Measurements from ENCODE around the gene DHRSX. TPM values are rescaled to one million over a fixed set of nuclear protein-coding genes. Genes with fewer than 3 reads are reported as not detected.
"Not testable (repeated sequence)": the region's sequence is repeated elsewhere in the genome, so short reads cannot be mapped to it uniquely, and the experiment has no call there.

The DHRSX gene
- total RNA-seq, 1 donor from 2014 or later, result 42.2 TPM

GRCh38 chrX:2391869-2392606, 108.7 kb downstream of the DHRSX start:
- H3K27me3 Mint-ChIP-seq (ENCODE audit: unreplicated experiment), result no peaks in the 10 kb centered on the region
- H3K27ac Mint-ChIP-seq (ENCODE audit: unreplicated experiment), result peak overlapping the region; percentile 2
- no peak for DNase-seq (ENCODE audit: extremely low spot score, unreplicated experiment)
- peaks cover 32% of the 10 kb centered on the region for H3K36me3 Mint-ChIP-seq (ENCODE audit: unreplicated experiment)
- peaks cover 21% of the 10 kb centered on the region for H3K4me1 Mint-ChIP-seq (ENCODE audit: unreplicated experiment)
- H3K9me3 Mint-ChIP-seq (ENCODE audit: unreplicated experiment), result no peaks in the 10 kb centered on the region
- H3K4me3 Mint-ChIP-seq (ENCODE audit: unreplicated experiment), result no peak overlapping the region
- no peak for TF ChIP-seq CTCF (IDR thresholded peaks at IDR 0.05)

GRCh38 chrX:2390754-2391153, 110.0 kb downstream of the DHRSX start:
- Mint-ChIP-seq H3K27ac (ENCODE audit: unreplicated experiment) (no peak overlapping the region), H3K36me3 (ENCODE audit: unreplicated experiment) (peaks cover 32% of the 10 kb centered on the region)

GRCh38 chrX:2389731-2390130, 111.0 kb downstream of the DHRSX start:
- Mint-ChIP-seq H3K4me1 (ENCODE audit: unreplicated experiment) (peaks cover 16% of the 10 kb centered on the region), H3K36me3 (ENCODE audit: unreplicated experiment) (peaks cover 30% of the 10 kb centered on the region)
- H3K9me3 Mint-ChIP-seq (ENCODE audit: unreplicated experiment); H3K27me3 Mint-ChIP-seq (ENCODE audit: unreplicated experiment); DNase-seq (ENCODE audit: extremely low spot score, unreplicated experiment); H3K4me3 Mint-ChIP-seq (ENCODE audit: unreplicated experiment); H3K27ac Mint-ChIP-seq (ENCODE audit: unreplicated experiment): not testable (repeated sequence)

More at GRCh38 chrX:2390754-2391153, 110.0 kb downstream of the DHRSX start:
- Mint-ChIP-seq H3K4me3 (ENCODE audit: unreplicated experiment) (no peak overlapping the region), H3K27me3 (ENCODE audit: unreplicated experiment) (no peaks in the 10 kb centered on the region), H3K9me3 (ENCODE audit: unreplicated experiment) (no peaks in the 10 kb centered on the region), H3K4me1 (ENCODE audit: unreplicated experiment) (peaks cover 16% of the 10 kb centered on the region)
- DNase-seq (ENCODE audit: extremely low spot score, unreplicated experiment), result no peak
- TF ChIP-seq CTCF (IDR thresholded peaks at IDR 0.05), result no peak

GRCh38 chrX:2389324-2389723, 111.5 kb downstream of the DHRSX start:
- Mint-ChIP-seq H3K9me3 (ENCODE audit: unreplicated experiment) (no peaks in the 10 kb centered on the region), H3K4me1 (ENCODE audit: unreplicated experiment) (peaks cover 16% of the 10 kb centered on the region), H3K4me3 (ENCODE audit: unreplicated experiment) (no peak overlapping the region), H3K27ac (ENCODE audit: unreplicated experiment) (no peak overlapping the region), H3K36me3 (ENCODE audit: unreplicated experiment) (peaks cover 26% of the 10 kb centered on the region), H3K27me3 (ENCODE audit: unreplicated experiment) (no peaks in the 10 kb centered on the region)
- DNase-seq (ENCODE audit: extremely low spot score, unreplicated experiment), result no peak
- no peak for TF ChIP-seq CTCF (IDR thresholded peaks at IDR 0.05)

- H3K27me3 Mint-ChIP-seq (ENCODE audit: unreplicated experiment), result no peaks in the 10 kb centered on the region
- DNase-seq (ENCODE audit: extremely low spot score, unreplicated experiment), result no peak
These were observed 112.1 kb downstream of the DHRSX start for GRCh38 chrX:2388669-2389068.

More at GRCh38 chrX:2388669-2389068, 112.1 kb downstream of the DHRSX start:
- H3K4me3 Mint-ChIP-seq (ENCODE audit: unreplicated experiment), result no peak overlapping the region
- TF ChIP-seq CTCF (IDR thresholded peaks at IDR 0.05), result no peak
- H3K36me3 Mint-ChIP-seq (ENCODE audit: unreplicated experiment), result peaks cover 22% of the 10 kb centered on the region
- H3K27ac Mint-ChIP-seq (ENCODE audit: unreplicated experiment), result no peak overlapping the region
- no peaks in the 10 kb centered on the region for H3K9me3 Mint-ChIP-seq (ENCODE audit: unreplicated experiment)
- peaks cover 16% of the 10 kb centered on the region for H3K4me1 Mint-ChIP-seq (ENCODE audit: unreplicated experiment)

Data from osteocyte (in vitro differentiated cells).